Pancreas (tissue), 10 donors: ENCODE measurements around the gene U2SURP. TPM values are rescaled to one million over a fixed set of nuclear protein-coding genes. Genes with fewer than 3 reads are reported as not detected.

Experiments used
- ATAC-seq, 4 donors: fragments of 200-7000 bp; cut with Tn5 transposase; one replicate each; pipeline versions ENCODE4 v1.8.0 to v1.9.1; 2020; ENCODE audit warnings: mild to moderate bottlenecking in 4 of 4, moderate library complexity in 4 of 4
- DNase-seq, 6 donors: peaks; one replicate each; pipeline ENCODE4 v3.0.0-alpha.2; 2020
- FAIRE-seq: peaks from 2 replicates; lab custom pipeline; 2012; peaks lifted over from hg19 to GRCh38; lab: Jason Lieb, UNC
- H3K27ac ChIP-seq, 4 donors: fragments of 200-600 bp; sonication (generic); 1 replicate in 3 of 4; 2 replicates in 1 of 4; pipeline versions ENCODE4 v1.5.0 to v1.8.0; 2020
- H3K27me3 ChIP-seq, 4 donors: fragments of 200-600 bp; one replicate each; pipeline ENCODE4 v1.8.0; 2021
- H3K36me3 ChIP-seq, 3 donors: fragments of 200-600 bp; sonication (generic) in 1 of 3; one replicate each; pipeline versions ENCODE4 v1.5.0 to v1.8.0; 2020 to 2021
- H3K4me1 ChIP-seq, 3 donors: fragments of 200-600 bp; one replicate each; pipeline ENCODE4 v1.8.0; 2021
- H3K4me3 ChIP-seq, 4 donors: fragments of 200-600 bp; sonication (generic) in 2 of 4; one replicate each; pipeline versions ENCODE4 v1.5.0 to v1.8.0; 2020 to 2021
- H3K9me3 ChIP-seq, 4 donors: fragments of 200-600 bp; one replicate each; pipeline ENCODE4 v1.8.0; 2021
- WGBS, 2 donors: extraction: QIAGEN DNeasy Blood & Tissue Kit; methylation state at CpG; one replicate each; pipeline ENCODE4 v1.1.7; 2013; 5-methylcytosine and 5-hydroxymethylcytosine counted together
- intact Hi-C, 3 donors: fragments of 100-400 bp; cut with DNase I; formaldehyde crosslinking; loops; one replicate each; pipeline versions ENCODE4 v1.11.1 to v1.14.2; 2022
- polyA plus RNA-seq, 2 donors: library from polyadenylated mRNA; stranded (reverse); fragments of 200-250 nt; gene quantifications; one replicate each; pipeline ENCODE4 v1.2.3, GENCODE V29; 2013
- total RNA-seq, 6 donors: library from RNA; stranded (reverse); fragmentation: NEBNext Ultra II Directional in 4 of 6; extraction: Animal tissue kit (Norgen Biotek cat#: 25700) in 4 of 6; gene quantifications; one replicate each; pipeline versions ENCODE4 v1.2.1 to v1.2.4, GENCODE V29; 2021 to 2023
- TF ChIP-seq, protein P1 (sequence below), 4 donors: fragments of 200-600 bp; sonication (generic) in 3 of 4; IDR thresholded peaks; one replicate each; pipeline versions ENCODE4 v1.5.0 to v1.8.0; 2021; ENCODE audit warnings: antibody characterized with exemption in 4 of 4
- donor health status: healthy with polysubstance abuse.
- donor health status: DM: no; HTN: no; CAD: no; lungs with moderate emphysema.
- donor health status: DM: no; HTN: no; CAD: no.
- donor health status: control.
- donor health status: control.
- donor health status: Bipolar disorder and iron deficiency.
- donor health status: DM: yes; HTN: yes; CAD: no.
- donor health status: DM: no; HTN: no; CAD: no.
- donor health status: DM: no; HTN: no; CAD: no.
- donor health status: DM: yes; HTN: yes; CAD: no.

Gene U2SURP
- total and polyA plus RNA-seq, 8 donors: 19.9 to 48.2 (median 35.1) TPM

DNA sequence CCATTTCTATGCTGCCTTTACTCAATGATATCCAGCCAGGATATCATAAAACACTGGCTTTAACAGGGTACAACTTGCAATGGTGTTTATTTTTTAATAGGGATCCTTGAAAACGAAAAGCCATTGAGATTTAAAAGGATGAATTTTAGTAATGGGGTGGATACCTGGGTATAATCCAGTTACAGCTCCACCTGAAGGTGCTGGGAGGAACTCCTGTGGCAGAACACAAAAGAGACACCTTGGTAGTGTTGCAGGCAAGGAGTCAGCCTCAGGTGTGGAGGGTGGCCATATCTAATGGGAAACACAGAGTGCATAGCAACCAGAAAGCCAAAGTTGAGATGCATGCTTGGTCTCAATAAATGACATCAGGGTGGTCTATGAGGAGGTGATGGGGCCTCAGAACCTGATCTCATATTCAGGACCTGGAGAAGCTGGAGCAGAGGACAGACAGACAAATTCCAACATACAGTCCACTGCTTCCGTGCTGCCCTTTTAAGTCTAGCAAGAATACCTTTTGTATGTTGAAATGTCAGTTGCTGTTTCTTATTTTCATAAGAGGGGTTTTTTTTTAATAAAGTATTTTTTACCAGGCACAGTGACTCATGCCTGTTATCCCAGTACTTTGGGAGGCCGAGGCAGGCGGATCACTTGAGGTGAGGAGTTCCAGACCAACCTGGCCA lies 25.9 kb upstream of the U2SURP start:
- DNase-seq (no peak), FAIRE-seq (no peak), ATAC-seq (no peak)
- no peaks in the 10 kb centered on the region for H3K9me3 ChIP-seq
- TF ChIP-seq, protein P1, sequence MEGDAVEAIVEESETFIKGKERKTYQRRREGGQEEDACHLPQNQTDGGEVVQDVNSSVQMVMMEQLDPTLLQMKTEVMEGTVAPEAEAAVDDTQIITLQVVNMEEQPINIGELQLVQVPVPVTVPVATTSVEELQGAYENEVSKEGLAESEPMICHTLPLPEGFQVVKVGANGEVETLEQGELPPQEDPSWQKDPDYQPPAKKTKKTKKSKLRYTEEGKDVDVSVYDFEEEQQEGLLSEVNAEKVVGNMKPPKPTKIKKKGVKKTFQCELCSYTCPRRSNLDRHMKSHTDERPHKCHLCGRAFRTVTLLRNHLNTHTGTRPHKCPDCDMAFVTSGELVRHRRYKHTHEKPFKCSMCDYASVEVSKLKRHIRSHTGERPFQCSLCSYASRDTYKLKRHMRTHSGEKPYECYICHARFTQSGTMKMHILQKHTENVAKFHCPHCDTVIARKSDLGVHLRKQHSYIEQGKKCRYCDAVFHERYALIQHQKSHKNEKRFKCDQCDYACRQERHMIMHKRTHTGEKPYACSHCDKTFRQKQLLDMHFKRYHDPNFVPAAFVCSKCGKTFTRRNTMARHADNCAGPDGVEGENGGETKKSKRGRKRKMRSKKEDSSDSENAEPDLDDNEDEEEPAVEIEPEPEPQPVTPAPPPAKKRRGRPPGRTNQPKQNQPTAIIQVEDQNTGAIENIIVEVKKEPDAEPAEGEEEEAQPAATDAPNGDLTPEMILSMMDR (IDR thresholded peaks at IDR 0.05): no peak
- intact Hi-C loops: no loop called here
- no peaks in the 10 kb centered on the region for H3K4me1 ChIP-seq
- H3K27me3 ChIP-seq: peaks cover 0 to 2% (median 0%) of the 10 kb centered on the region in 4 donors
- no peak overlapping the region for H3K4me3 ChIP-seq
- no peaks in the 10 kb centered on the region for H3K36me3 ChIP-seq
- H3K27ac ChIP-seq: no peak overlapping the region
- WGBS, 2 donors: 90 to 92% methylated on average over 4 of the region's 4 CpGs

DNA sequence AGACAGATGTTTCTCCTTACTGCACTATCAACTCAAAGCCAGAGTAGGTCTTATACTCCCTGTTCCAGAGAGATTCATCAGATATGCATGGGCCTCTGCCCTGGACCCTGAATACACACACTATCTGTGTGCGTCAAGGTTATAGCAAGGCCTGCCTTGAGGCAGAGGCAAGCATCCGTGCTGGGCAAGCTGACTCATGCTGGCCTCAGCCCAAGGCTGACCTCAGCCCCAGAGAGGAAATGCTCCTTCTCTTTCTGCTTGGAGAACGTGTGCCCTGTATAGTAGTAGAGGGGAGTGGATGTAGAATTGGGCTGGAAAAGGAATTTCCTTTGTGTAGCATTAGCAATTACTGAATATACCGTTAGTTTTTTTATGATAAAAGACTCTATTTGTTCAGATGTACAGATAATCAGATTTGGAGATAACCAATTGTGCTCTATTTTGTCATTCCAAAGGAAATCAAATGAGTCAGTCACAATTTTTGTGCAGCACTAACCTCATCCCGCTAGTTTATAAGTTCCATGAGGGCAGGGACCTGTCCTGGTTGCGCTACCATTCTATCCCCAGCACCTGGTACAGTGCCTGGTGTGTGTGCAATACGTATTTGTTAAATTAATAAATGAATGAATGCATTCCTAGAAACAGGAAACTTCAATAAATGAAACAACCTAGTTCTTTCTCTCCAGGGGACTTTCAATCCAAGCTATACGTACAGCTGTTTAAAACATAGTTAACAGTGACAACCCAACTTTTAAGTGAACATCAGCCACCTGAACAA lies 24.6 kb upstream of the U2SURP start:
- H3K4me1 ChIP-seq: no peaks in the 10 kb centered on the region
- DNase-seq: peak; percentile 61 to 77 (median 71)
- no peak overlapping the region for H3K27ac ChIP-seq
- no peak overlapping the region for H3K4me3 ChIP-seq
- FAIRE-seq: no peak
- ATAC-seq: peak; percentile 96 to 100 (median 99)
- intact Hi-C loops: no loop called here
- WGBS, 2 donors: 53 to 58% methylated on average over 8 of the region's 8 CpGs
- no peaks in the 10 kb centered on the region for H3K27me3 ChIP-seq
- TF ChIP-seq, protein P1 (IDR thresholded peaks at IDR 0.05): no peak
- H3K36me3 ChIP-seq: no peaks in the 10 kb centered on the region
- H3K9me3 ChIP-seq: no peaks in the 10 kb centered on the region

DNA sequence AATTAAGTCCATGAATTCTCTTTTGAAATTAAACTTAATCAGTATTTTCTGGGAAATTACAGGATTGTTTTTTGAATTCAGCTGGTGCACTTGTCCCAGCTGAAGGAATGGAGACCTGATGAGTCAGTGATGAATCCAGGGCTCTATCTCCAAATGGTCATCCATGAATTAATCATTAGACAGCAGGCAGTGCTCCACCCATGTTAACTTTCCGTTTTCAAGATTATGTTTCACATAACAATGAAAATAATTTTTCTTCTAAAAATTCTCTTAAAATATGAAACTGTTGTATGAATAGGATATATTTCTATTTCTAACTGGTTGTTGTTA lies 24.0 kb upstream of the U2SURP start:
- no peak overlapping the region for H3K4me3 ChIP-seq
- TF ChIP-seq, protein P1 (IDR thresholded peaks at IDR 0.05): no peak
- FAIRE-seq: peak; percentile 75
- ATAC-seq: no peak
- H3K4me1 ChIP-seq: no peaks in the 10 kb centered on the region
- no peak overlapping the region for H3K27ac ChIP-seq
- no peaks in the 10 kb centered on the region for H3K36me3 ChIP-seq
- no peaks in the 10 kb centered on the region for H3K27me3 ChIP-seq
- DNase-seq: no peak
- H3K9me3 ChIP-seq: no peaks in the 10 kb centered on the region
- intact Hi-C loops: no loop called here
- 46 to 52% methylated on average over 1 of the region's 1 CpG for WGBS, 2 donors

- Histone ChIP-seq H3K27ac (no peak overlapping the region), H3K4me1 (no peaks in the 10 kb centered on the region), H3K4me3 (no peak overlapping the region), H3K27me3 (no peaks in the 10 kb centered on the region), H3K9me3 (no peaks in the 10 kb centered on the region), H3K36me3 (no peaks in the 10 kb centered on the region)
- intact Hi-C loops: no loop called here
- DNase-seq: no peak
- no peak for ATAC-seq
- WGBS, 2 donors: 49 to 52% methylated on average over 3 of the region's 3 CpGs
- TF ChIP-seq, protein P1 (IDR thresholded peaks at IDR 0.05): no peak
- no peak for FAIRE-seq
These were observed 20.3 kb upstream of the U2SURP start for GRCh38 chr3:142981108-142981507.
